Lower leg skin (tissue), 4 donors: ENCODE data around the gene VEZT. TPM values are rescaled to one million over a fixed set of nuclear protein-coding genes. Genes with fewer than 3 reads are reported as not detected.

ENCODE experiments used
- DNase-seq, 2 donors: peaks; one replicate each; pipeline ENCODE4 v3.0.0-alpha.2; 2019; ENCODE audit warnings: low spot score in 2 of 2
- H3K4me3 ChIP-seq: fragments of 200-600 bp; sonication (generic); 2 replicates; pipeline ENCODE4 v1.5.1; 2017; ENCODE audit warnings: mild to moderate bottlenecking, low read depth; ENCODE audit not compliant: poor library complexity, severe bottlenecking
- CTCF ChIP-seq, 3 donors: fragments of 450-650 bp; IDR thresholded peaks; one replicate each; pipeline ENCODE4 v1.5.1; 2016; ENCODE audit warnings: antibody characterized with exemption in 3 of 3, mild to moderate bottlenecking in 3 of 3, moderate library complexity in 2 of 3
- POLR2A ChIP-seq, 2 donors: fragments of 450-650 bp; IDR thresholded peaks; one replicate each; pipeline ENCODE4 v1.6.1; 2016 to 2017; ENCODE audit warnings: antibody characterized with exemption in 2 of 2, mild to moderate bottlenecking in 1 of 2, moderate library complexity in 1 of 2
- WGBS, 2 donors: methylation state at CpG; one replicate each; pipeline ENCODE4 v1.1.5; 2018; 5-methylcytosine and 5-hydroxymethylcytosine counted together
- intact Hi-C: fragments of 100-400 bp; cut with DNase I; formaldehyde crosslinking; loops from one replicate; pipeline ENCODE4 v1.15.0; 2023; ENCODE audit warnings: low total_unique reads
- total RNA-seq, 4 donors: library from RNA; depleted of rRNA; stranded (reverse); fragments of >200 nt; gene quantifications; one replicate each; pipeline ENCODE4 v1.1.0, GENCODE V29; 2016

Gene VEZT
- total RNA-seq, 4 donors from 2014 or later = 40.6 to 95.9 (median 46.4) TPM

- H3K4me3 ChIP-seq = no peak overlapping the region
- intact Hi-C loops = no loop called here
- DNase-seq = no peak
- 63 to 80% methylated on average over 4 of the region's 4 CpGs for WGBS, 2 donors
- TF ChIP-seq CTCF (IDR thresholded peaks at IDR 0.05) = no peak
- TF ChIP-seq POLR2A (IDR thresholded peaks at IDR 0.05) = no peak
Measured at GRCh38 chr12:95178136-95178535, 39.5 kb upstream of the VEZT start.

- DNase-seq = no peak
- TF ChIP-seq POLR2A (IDR thresholded peaks at IDR 0.05) (no peak), CTCF (IDR thresholded peaks at IDR 0.05) (no peak)
- H3K4me3 ChIP-seq = no peak overlapping the region
- WGBS, 2 donors = 74 to 76% methylated on average over 5 of the region's 5 CpGs
- intact Hi-C loops = no loop called here
Measured at GRCh38 chr12:95179011-95179410, 38.6 kb upstream of the VEZT start.

- TF ChIP-seq POLR2A (IDR thresholded peaks at IDR 0.05) = no peak
- TF ChIP-seq CTCF (IDR thresholded peaks at IDR 0.05) = no peak
- intact Hi-C loops = no loop called here
- DNase-seq = no peak
- H3K4me3 ChIP-seq = no peak overlapping the region
- 79 to 82% methylated on average over 2 of the region's 2 CpGs for WGBS, 2 donors
Measured at GRCh38 chr12:95181103-95181502, 36.5 kb upstream of the VEZT start.

- intact Hi-C loops = no loop called here
- no peak for DNase-seq
- TF ChIP-seq POLR2A (IDR thresholded peaks at IDR 0.05) (no peak), CTCF (IDR thresholded peaks at IDR 0.05) (no peak)
- no peak overlapping the region for H3K4me3 ChIP-seq
- WGBS, 2 donors = 71 to 74% methylated on average over 5 of the region's 5 CpGs
Measured at GRCh38 chr12:95182868-95183415, 34.7 kb upstream of the VEZT start.

GRCh38 chr12:95184121-95184520 lies 33.5 kb upstream of the VEZT start:
- no peak for DNase-seq
- TF ChIP-seq CTCF (IDR thresholded peaks at IDR 0.05) (no peak), POLR2A (IDR thresholded peaks at IDR 0.05) (no peak)
- no peak overlapping the region for H3K4me3 ChIP-seq
- intact Hi-C loops = no loop called here

GRCh38 chr12:95185072-95185471 lies 32.5 kb upstream of the VEZT start:
- no peak overlapping the region for H3K4me3 ChIP-seq
- intact Hi-C loops = no loop called here
- TF ChIP-seq POLR2A (IDR thresholded peaks at IDR 0.05) (no peak), CTCF (IDR thresholded peaks at IDR 0.05) (no peak)
- no peak for DNase-seq
- 87 to 90% methylated on average over 8 of the region's 8 CpGs for WGBS, 2 donors
